Osteocyte (in vitro differentiated cells): ENCODE results near the gene IRAK3. TPM values are rescaled to one million over a fixed set of nuclear protein-coding genes. Genes with fewer than 3 reads are reported as not detected.

Source experiments
- DNase-seq: peaks from one replicate; pipeline ENCODE4 v3.0.0; 2021; ENCODE audit warnings: mixed read lengths; ENCODE audit not compliant: unreplicated experiment; ENCODE audit errors: extremely low spot score
- H3K27ac Mint-ChIP-seq: one replicate; pipeline ENCODE4 v1.8.0; 2021; ENCODE audit warnings: mild to moderate bottlenecking, mixed read lengths; ENCODE audit not compliant: unreplicated experiment
- H3K27me3 Mint-ChIP-seq: one replicate; pipeline ENCODE4 v1.8.0; 2021; ENCODE audit warnings: mixed read lengths; ENCODE audit not compliant: unreplicated experiment
- H3K36me3 Mint-ChIP-seq: one replicate; pipeline ENCODE4 v1.8.0; 2021; ENCODE audit warnings: mixed read lengths; ENCODE audit not compliant: unreplicated experiment
- H3K4me1 Mint-ChIP-seq: one replicate; pipeline ENCODE4 v1.8.0; 2021; ENCODE audit warnings: mixed read lengths; ENCODE audit not compliant: unreplicated experiment
- H3K4me3 Mint-ChIP-seq: one replicate; pipeline ENCODE4 v1.8.0; 2021; ENCODE audit warnings: mild to moderate bottlenecking, moderate library complexity, mixed read lengths; ENCODE audit not compliant: unreplicated experiment
- H3K9me3 Mint-ChIP-seq: one replicate; pipeline ENCODE4 v1.8.0; 2021; ENCODE audit warnings: mixed read lengths; ENCODE audit not compliant: unreplicated experiment
- CTCF ChIP-seq: fragments of 200-600 bp; sonication (generic); IDR thresholded peaks from 2 replicates; pipeline ENCODE4 v1.5.0; 2021; ENCODE audit warnings: antibody characterized with exemption, mild to moderate bottlenecking, moderate library complexity
- total RNA-seq: library from RNA; stranded (reverse); gene quantifications from 2 replicates; pipeline ENCODE4 v1.2.1, GENCODE V29; 2021

Gene IRAK3
- total RNA-seq, 1 donor from 2014 or later, result 0.32 TPM

- no peaks in the 10 kb centered on the region for H3K9me3 Mint-ChIP-seq
Measured at GRCh38 chr12:66269142-66269541, 80.1 kb downstream of the IRAK3 start.

GRCh38 chr12:66269757-66270383 lies 80.9 kb downstream of the IRAK3 start:
- H3K4me3 Mint-ChIP-seq, result no peak overlapping the region
- H3K9me3 Mint-ChIP-seq, result no peaks in the 10 kb centered on the region
- no peak for DNase-seq
- peak; percentile 76 for TF ChIP-seq CTCF
- H3K27ac Mint-ChIP-seq, result no peak overlapping the region
- H3K27me3 Mint-ChIP-seq, result peaks cover 30% of the 10 kb centered on the region
- H3K36me3 Mint-ChIP-seq, result no peaks in the 10 kb centered on the region
- H3K4me1 Mint-ChIP-seq, result no peaks in the 10 kb centered on the region

More at GRCh38 chr12:66269142-66269541, 80.1 kb downstream of the IRAK3 start:
- Mint-ChIP-seq H3K4me1 (no peaks in the 10 kb centered on the region), H3K36me3 (no peaks in the 10 kb centered on the region), H3K27ac (no peak overlapping the region), H3K4me3 (no peak overlapping the region), H3K27me3 (peaks cover 32% of the 10 kb centered on the region)
- TF ChIP-seq CTCF, result no peak
- DNase-seq, result no peak

GRCh38 chr12:66270613-66271012 lies 81.6 kb downstream of the IRAK3 start:
- no peak for DNase-seq
- Mint-ChIP-seq H3K4me3 (no peak overlapping the region), H3K36me3 (no peaks in the 10 kb centered on the region), H3K27me3 (peaks cover 30% of the 10 kb centered on the region), H3K9me3 (no peaks in the 10 kb centered on the region), H3K27ac (no peak overlapping the region), H3K4me1 (no peaks in the 10 kb centered on the region)
- no peak for TF ChIP-seq CTCF

GRCh38 chr12:66272650-66273049 lies 83.6 kb downstream of the IRAK3 start:
- no peaks in the 10 kb centered on the region for H3K36me3 Mint-ChIP-seq
- peaks cover 27% of the 10 kb centered on the region for H3K27me3 Mint-ChIP-seq
- H3K9me3 Mint-ChIP-seq, result no peaks in the 10 kb centered on the region
- DNase-seq, result no peak
- TF ChIP-seq CTCF, result no peak
- no peak overlapping the region for H3K4me3 Mint-ChIP-seq
- no peaks in the 10 kb centered on the region for H3K4me1 Mint-ChIP-seq
- no peak overlapping the region for H3K27ac Mint-ChIP-seq

GRCh38 chr12:66273147-66273546 lies 84.1 kb downstream of the IRAK3 start:
- H3K27me3 Mint-ChIP-seq, result peaks cover 29% of the 10 kb centered on the region
- no peak overlapping the region for H3K4me3 Mint-ChIP-seq
- H3K9me3 Mint-ChIP-seq, result no peaks in the 10 kb centered on the region
- H3K27ac Mint-ChIP-seq, result no peak overlapping the region
- DNase-seq, result no peak
- no peak for TF ChIP-seq CTCF
- no peaks in the 10 kb centered on the region for H3K4me1 Mint-ChIP-seq
- H3K36me3 Mint-ChIP-seq, result no peaks in the 10 kb centered on the region
